Measurements from ENCODE around the gene ADGRG6.

DNA sequence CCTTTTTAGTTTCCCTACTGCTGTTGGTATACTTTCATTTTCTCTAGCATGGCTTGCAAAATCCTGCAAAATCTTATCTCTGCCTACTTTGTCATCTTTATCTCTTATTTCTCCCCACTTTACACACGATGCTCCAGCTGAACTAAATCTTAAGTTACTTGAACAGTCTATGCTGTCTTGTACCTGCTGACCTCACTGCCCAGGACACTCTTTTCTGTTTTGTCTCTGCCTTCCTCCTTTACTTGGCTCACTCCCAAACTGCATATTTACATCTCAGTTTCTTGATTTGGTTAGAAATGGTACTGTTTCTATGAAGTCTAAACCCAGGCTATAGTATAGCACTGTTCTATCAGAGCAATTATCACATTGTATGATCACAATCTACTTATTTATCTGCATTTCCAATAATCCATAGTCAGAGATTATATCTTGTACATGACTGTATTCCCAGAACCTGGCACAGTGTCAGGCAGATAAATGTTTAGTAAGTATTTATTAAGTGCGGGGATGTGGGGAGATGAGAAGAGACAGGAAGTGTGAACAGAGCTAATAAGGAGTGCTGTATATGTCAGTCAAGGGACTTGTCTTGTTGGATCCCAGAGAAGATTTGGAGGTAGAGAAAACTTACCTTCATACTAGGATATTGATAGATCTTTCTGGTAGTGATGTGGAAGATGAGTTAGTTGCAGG lies 57.6 kb downstream of the ADGRG6 start:
- TF ChIP-seq POLR2A (IDR thresholded peaks at IDR 0.05; ENCODE audit: low read length): no peak
- no peak for TF ChIP-seq GATA1 (IDR thresholded peaks at IDR 0.05; ENCODE audit: low read depth, low read length)
